ENCODE measurements around the gene COPS3. TPM values are rescaled to one million over a fixed set of nuclear protein-coding genes. Genes with fewer than 3 reads are reported as not detected.

COPS3 gene
- total RNA-seq (10 to 100 TPM; 65.8 to 87.7 (median 74.0) TPM), polyA plus RNA-seq (100 to 1,000 TPM in 1 of 2 donors, 10 to 100 TPM in 1; 34.7 to 108 TPM)
- long read RNA-seq, donor 1, transcript COPS3-201 (12 exons, 1,641 nt) = major isoform, 103 of 132 reads
- long read RNA-seq, donor 1, partial matches to known transcripts = 7 of 132 reads
- long read RNA-seq, donor 1, other reads (novel, unspliced or antisense) = 22 of 132 reads
- long read RNA-seq, donor 2, transcript COPS3-201 (12 exons, 1,641 nt) = major isoform, 424 of 514 reads
- long read RNA-seq, donor 2, transcript COPS3-215 (12 exons, 1,625 nt) = minor isoform, 5 of 514 reads
- long read RNA-seq, donor 2, partial matches to known transcripts = 11 of 514 reads
- long read RNA-seq, donor 2, other reads (novel, unspliced or antisense) = 74 of 514 reads
- long read RNA-seq, donor 3, transcript COPS3-201 (12 exons, 1,641 nt) = major isoform, 97 of 114 reads
- long read RNA-seq, donor 3, partial matches to known transcripts = 5 of 114 reads
- long read RNA-seq, donor 3, other reads (novel, unspliced or antisense) = 12 of 114 reads

DNA sequence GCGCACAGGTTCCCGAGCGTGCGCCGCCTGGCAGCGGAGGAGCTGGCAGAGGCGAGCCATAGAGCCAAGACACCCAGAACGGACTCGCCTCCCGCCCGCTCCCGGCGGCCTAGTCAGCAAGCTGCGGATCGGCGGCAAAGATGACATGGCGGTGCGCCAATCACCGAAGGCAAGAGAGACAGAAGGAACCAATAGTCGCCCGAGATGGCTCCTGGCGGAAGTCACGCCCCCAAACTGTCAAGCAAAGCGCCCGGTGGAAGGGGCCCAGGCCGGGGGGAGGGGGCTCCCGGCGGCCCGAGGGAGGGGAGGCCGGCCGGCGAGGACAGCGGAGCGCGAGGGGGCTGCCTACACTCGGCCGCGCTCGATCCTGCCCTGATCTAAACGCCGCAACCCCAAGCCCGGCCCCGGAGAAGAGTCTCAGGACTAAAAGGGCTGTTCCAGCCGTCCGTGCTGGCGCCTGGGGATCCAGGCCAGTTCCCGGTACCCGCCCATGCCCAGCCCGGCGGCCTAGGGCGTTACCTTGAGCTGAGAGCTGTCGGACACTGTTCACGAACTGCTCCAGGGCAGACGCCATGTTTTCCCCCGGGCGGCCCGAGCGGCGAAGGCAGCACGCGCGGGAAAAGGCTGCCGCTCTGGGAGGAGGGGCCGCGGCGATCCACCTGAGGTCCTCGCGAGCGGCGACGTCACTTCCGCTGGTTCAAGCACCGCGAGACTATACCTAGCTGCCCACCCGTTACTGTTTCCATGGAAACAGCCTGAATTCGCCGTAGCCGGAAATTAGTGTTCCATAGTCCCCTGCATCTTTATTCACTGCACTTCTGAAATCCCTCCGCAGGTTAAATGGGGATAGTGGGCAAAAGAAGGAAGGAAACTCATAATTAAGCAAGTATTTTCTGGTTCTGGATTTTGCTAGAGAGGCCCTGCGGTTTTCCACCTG is at the start of gene COPS3:
COPS3 (minus strand) TSS at position 634 of the 937 bp plus-strand sequence; CDS start at position 574, 60 bp downstream.
- WGBS, 4 donors = 0 to 1% (median 0%) methylated on average over 30 to 80 of the region's 80 CpGs
- peak; percentile 99 for DNase-seq
- intact Hi-C loops (cut with DNase I) = loop anchor here in 2 of 10 donors (5.0 to 10.0 kb wide), 2 partner anchors 44 to 276 kb away; partner anchors contain the start of gene FLCN (in 1 of the 2)

DNA sequence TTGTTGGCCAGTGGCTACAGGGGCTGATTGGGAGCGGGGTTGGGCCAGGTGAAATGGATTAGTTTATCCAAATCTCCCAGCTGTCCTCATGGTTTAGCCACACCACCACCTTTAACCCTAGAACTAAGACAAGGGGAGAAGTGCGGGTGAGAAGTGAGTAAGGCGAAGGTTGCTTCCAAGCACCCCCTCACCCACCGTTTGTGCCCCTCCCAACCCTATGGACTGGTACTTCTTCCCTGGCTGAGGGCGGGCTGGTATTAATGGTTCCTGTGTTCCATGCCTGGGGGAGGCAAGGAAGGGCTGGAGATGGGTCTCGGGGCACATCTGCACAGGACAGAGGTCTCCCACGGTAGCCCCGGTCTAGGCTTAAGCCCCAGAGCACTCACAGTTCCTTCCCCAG is 47.2 kb upstream of the COPS3 start:
- TF ChIP-seq, protein P1, sequence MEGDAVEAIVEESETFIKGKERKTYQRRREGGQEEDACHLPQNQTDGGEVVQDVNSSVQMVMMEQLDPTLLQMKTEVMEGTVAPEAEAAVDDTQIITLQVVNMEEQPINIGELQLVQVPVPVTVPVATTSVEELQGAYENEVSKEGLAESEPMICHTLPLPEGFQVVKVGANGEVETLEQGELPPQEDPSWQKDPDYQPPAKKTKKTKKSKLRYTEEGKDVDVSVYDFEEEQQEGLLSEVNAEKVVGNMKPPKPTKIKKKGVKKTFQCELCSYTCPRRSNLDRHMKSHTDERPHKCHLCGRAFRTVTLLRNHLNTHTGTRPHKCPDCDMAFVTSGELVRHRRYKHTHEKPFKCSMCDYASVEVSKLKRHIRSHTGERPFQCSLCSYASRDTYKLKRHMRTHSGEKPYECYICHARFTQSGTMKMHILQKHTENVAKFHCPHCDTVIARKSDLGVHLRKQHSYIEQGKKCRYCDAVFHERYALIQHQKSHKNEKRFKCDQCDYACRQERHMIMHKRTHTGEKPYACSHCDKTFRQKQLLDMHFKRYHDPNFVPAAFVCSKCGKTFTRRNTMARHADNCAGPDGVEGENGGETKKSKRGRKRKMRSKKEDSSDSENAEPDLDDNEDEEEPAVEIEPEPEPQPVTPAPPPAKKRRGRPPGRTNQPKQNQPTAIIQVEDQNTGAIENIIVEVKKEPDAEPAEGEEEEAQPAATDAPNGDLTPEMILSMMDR (IDR thresholded peaks at IDR 0.05) = no peak
- no peak for TF ChIP-seq POLR2A (IDR thresholded peaks at IDR 0.05)
- no peak overlapping the region for H3K4me3 ChIP-seq
- H3K27ac ChIP-seq = no peak overlapping the region
- intact Hi-C loops (cut with DNase I) = no loop called here
- H3K9me3 ChIP-seq = no peaks in the 10 kb centered on the region
- H3K4me1 ChIP-seq = no peaks in the 10 kb centered on the region
- H3K36me3 ChIP-seq = peaks cover 0 to 4% (median 0%) of the 10 kb centered on the region in 9 donors
- H3K27me3 ChIP-seq = no peaks in the 10 kb centered on the region
- ATAC-seq (no peak), DNase-seq (no peak)
- WGBS, 4 donors = 76 to 89% (median 84%) methylated on average over 8 of the region's 8 CpGs

More for the DNA sequence above, at the start of gene COPS3:
- Histone ChIP-seq H3K27me3 (no peaks in the 10 kb centered on the region), H3K36me3 (peaks cover 0 to 3% (median under 1%) of the 10 kb centered on the region in 9 donors), H3K4me3 (peak within 1 kb of the TSS; percentile 65 to 100 (median 92)), H3K27ac (peak within 1 kb of the TSS; percentile 94 to 99 (median 98)), H3K4me1 (peaks cover 5 to 46% (median 24%) of the 10 kb centered on the region in 12 donors), H3K9me3 (no peaks in the 10 kb centered on the region)
- TF ChIP-seq POLR2A (IDR thresholded peaks at IDR 0.05) = peak in 1 of 2 donors; percentile 64
- TF ChIP-seq, protein P1 (IDR thresholded peaks at IDR 0.05) = peak in 2 of 12 donors; percentile 13 to 20
- peak; percentile 93 to 97 (median 97) for ATAC-seq

DNA sequence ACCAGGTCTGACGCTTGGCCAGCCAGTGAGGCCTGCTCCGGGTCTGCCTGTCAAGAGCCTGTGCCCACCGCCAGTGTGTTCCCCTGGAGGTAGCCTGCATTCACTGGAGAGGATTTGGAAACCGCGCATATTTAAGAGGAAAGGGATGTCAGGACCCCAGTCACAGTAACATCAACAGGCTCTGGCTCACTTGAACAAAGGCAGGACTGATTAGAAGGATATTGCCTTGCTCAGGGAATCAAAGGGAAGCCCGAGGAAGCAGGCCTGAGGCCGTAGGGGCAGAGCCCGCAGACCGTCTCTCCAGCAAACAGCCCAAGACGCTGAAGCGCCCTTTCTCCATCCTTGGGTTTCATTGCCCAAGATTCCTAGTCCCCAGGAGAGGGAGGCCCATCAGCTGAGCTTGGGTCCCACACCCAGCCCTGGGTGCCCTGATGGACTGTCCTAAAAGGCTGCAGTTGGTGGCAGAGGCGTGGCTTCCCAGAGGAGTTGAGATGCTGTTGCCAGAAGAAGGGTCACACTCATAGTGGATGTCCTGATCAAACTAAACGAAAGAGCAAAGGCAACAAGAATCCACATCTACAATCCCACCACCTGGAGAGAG is 45.3 kb upstream of the COPS3 start:
- H3K4me1 ChIP-seq = no peaks in the 10 kb centered on the region
- TF ChIP-seq, protein P1 (IDR thresholded peaks at IDR 0.05) = no peak
- TF ChIP-seq POLR2A (IDR thresholded peaks at IDR 0.05) = no peak
- DNase-seq (no peak), ATAC-seq (no peak)
- H3K27ac ChIP-seq = no peak overlapping the region
- WGBS, 4 donors = 93 to 95% (median 94%) methylated on average over 9 to 13 of the region's 13 CpGs
- no peaks in the 10 kb centered on the region for H3K9me3 ChIP-seq
- intact Hi-C loops (cut with DNase I) = no loop called here
- no peaks in the 10 kb centered on the region for H3K27me3 ChIP-seq
- H3K4me3 ChIP-seq = no peak overlapping the region
- H3K36me3 ChIP-seq = peaks cover 0 to 4% (median 0%) of the 10 kb centered on the region in 9 donors
